ENCODE data around the gene TBC1D24. TPM values are rescaled to one million over a fixed set of nuclear protein-coding genes. Genes with fewer than 3 reads are reported as not detected.

Gene TBC1D24
- total and polyA plus RNA-seq, 8 donors = 3.2 to 35.6 (median 9.0) TPM

DNA sequence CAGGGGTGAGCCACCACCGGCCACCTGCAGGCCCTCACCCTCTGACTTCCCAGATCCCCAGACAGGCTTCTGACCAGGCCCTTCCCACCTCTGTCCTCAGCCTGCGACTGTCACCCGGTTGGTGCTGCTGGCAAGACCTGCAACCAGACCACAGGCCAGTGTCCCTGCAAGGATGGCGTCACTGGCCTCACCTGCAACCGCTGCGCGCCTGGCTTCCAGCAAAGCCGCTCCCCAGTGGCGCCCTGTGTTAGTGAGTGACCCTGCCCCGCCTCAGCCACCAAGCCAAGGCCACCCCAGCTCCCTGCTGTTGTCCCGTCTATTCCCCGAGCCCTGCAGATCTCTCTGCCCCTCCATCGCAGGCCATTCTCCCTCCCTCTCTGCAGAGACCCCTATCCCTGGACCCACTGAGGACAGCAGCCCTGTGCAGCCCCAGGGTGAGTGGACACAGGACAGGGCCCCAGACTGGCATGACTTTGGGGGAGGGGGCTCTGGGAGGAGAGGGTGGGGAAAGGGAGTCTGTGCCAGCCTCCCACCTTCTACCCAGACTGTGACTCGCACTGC, 2.0 kb upstream of the TBC1D24 start:
- intact Hi-C loops (cut with DNase I; ENCODE audit: low total_unique reads) = no loop called here
- no peaks in the 10 kb centered on the region for H3K36me3 ChIP-seq
- no peak overlapping the region for H3K27ac ChIP-seq
- H3K4me3 ChIP-seq = peak overlapping the region in 2 of 4 donors; percentile 79 to 90
- H3K9me3 ChIP-seq = no peaks in the 10 kb centered on the region
- TF ChIP-seq POLR2A (IDR thresholded peaks at IDR 0.05) (no peak), POLR2AphosphoS5 (IDR thresholded peaks at IDR 0.05) (no peak), EP300 (IDR thresholded peaks at IDR 0.05) (no peak)
- TF ChIP-seq, protein P1, sequence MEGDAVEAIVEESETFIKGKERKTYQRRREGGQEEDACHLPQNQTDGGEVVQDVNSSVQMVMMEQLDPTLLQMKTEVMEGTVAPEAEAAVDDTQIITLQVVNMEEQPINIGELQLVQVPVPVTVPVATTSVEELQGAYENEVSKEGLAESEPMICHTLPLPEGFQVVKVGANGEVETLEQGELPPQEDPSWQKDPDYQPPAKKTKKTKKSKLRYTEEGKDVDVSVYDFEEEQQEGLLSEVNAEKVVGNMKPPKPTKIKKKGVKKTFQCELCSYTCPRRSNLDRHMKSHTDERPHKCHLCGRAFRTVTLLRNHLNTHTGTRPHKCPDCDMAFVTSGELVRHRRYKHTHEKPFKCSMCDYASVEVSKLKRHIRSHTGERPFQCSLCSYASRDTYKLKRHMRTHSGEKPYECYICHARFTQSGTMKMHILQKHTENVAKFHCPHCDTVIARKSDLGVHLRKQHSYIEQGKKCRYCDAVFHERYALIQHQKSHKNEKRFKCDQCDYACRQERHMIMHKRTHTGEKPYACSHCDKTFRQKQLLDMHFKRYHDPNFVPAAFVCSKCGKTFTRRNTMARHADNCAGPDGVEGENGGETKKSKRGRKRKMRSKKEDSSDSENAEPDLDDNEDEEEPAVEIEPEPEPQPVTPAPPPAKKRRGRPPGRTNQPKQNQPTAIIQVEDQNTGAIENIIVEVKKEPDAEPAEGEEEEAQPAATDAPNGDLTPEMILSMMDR (IDR thresholded peaks at IDR 0.05) = no peak
- peaks cover 19 to 59% (median 57%) of the 10 kb centered on the region in 3 donors for H3K27me3 ChIP-seq
- H3K4me1 ChIP-seq = peaks cover 59 to 78% (median 74%) of the 10 kb centered on the region in 4 donors
- 77 to 82% (median 78%) methylated on average over 10 to 14 of the region's 14 CpGs for WGBS, 5 donors
- no peak for DNase-seq

DNA sequence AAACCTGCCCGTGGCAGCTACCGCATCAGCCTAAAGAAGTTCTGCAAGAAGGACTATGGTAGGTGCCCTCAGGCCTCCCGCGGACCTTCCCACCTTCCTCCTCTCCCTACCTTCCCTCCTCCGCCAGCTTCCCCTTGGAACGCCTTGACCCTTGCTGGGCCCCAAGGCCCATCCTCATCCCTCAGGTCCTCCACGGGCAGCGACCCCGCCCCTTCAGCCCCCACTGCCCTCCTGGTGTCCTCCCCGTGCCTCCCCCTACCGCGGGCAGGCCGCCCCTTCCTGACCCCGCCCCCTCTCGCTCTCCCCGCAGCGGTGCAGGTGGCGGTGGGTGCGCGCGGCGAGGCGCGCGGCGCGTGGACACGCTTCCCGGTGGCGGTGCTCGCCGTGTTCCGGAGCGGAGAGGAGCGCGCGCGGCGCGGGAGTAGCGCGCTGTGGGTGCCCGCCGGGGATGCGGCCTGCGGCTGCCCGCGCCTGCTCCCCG, 1.4 kb upstream of the TBC1D24 start:
- no peak overlapping the region for H3K27ac ChIP-seq
- no peaks in the 10 kb centered on the region for H3K9me3 ChIP-seq
- TF ChIP-seq POLR2A (IDR thresholded peaks at IDR 0.05) (no peak), EP300 (IDR thresholded peaks at IDR 0.05) (no peak), POLR2AphosphoS5 (IDR thresholded peaks at IDR 0.05) (no peak)
- TF ChIP-seq, protein P1 (IDR thresholded peaks at IDR 0.05) = no peak
- peaks cover 19 to 53% (median 51%) of the 10 kb centered on the region in 3 donors for H3K27me3 ChIP-seq
- H3K4me3 ChIP-seq = peak overlapping the region; percentile 60 to 90 (median 80)
- WGBS, 5 donors = 4 to 20% (median 7%) methylated on average over 13 to 49 of the region's 49 CpGs
- intact Hi-C loops (cut with DNase I; ENCODE audit: low total_unique reads) = no loop called here
- DNase-seq = peak in 1 of 2 donors; percentile 62
- H3K36me3 ChIP-seq = no peaks in the 10 kb centered on the region
- peaks cover 54 to 77% (median 71%) of the 10 kb centered on the region in 4 donors for H3K4me1 ChIP-seq

DNA sequence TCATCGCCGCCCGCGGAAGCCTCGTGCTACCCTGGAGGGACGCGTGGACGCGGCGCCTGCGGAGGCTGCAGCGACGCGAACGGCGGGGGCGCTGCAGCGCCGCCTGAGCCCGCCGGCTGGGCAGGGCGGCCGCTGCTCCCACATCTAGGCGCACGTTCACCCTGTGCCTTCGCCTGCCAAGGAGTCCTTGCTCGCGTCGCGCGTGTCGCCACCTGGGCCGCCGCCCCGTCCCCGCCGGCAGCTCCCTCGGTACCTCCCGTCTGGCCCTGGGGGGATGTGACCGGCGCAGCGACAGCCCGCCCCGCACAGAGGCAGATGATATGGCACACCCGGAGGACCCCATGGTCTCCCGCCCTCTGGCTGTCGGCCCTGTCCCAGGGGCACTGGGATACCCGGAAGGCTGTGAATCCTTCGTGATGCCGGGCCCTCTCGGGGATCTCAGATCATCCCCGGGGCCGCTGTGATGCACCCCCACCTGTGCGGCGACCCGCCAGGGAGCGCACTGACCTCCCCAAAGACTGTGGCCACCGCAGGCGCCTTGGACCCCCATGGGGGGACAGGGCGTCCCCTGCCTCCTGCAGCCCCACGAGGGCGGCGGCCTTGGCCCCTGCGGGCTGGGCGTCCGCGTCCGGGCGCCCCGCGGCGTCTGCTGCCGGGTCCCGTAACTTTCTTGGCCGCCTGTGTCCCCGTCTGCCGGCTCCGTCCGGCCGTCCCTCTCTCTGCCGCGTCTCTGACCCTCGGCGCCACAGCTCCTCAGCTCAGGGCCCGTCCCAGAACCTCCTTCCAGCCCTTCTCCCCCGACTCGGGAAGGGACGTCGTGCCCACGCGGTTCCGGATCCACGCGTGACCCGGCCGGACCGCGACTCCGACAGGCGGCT, 689 bp upstream of the TBC1D24 start:
- 0 to 1% (median 0%) methylated on average over 19 to 100 of the region's 100 CpGs for WGBS, 5 donors

More for the DNA sequence above, 689 bp upstream of the TBC1D24 start:
- H3K36me3 ChIP-seq = peaks cover 0 to 2% (median 0%) of the 10 kb centered on the region in 4 donors
- peaks cover 48 to 70% (median 64%) of the 10 kb centered on the region in 4 donors for H3K4me1 ChIP-seq
- peak overlapping the region; percentile 60 to 90 (median 80) for H3K4me3 ChIP-seq
- peak overlapping the region; percentile 85 to 93 (median 89) for H3K27ac ChIP-seq
- intact Hi-C loops (cut with DNase I; ENCODE audit: low total_unique reads) = no loop called here
- H3K27me3 ChIP-seq = peaks cover 19 to 46% (median 44%) of the 10 kb centered on the region in 3 donors
- no peaks in the 10 kb centered on the region for H3K9me3 ChIP-seq
- no peak for TF ChIP-seq POLR2AphosphoS5 (IDR thresholded peaks at IDR 0.05)
- TF ChIP-seq, protein P1 (IDR thresholded peaks at IDR 0.05) = peak in 3 of 7 experiments; percentile 12 to 56 (median 25)
- peak; percentile 60 to 82 for DNase-seq

Measured in stomach (tissue), 9 donors.